Uterus (tissue), 4 donors: ENCODE measurements around the gene PLXND1. TPM values are rescaled to one million over a fixed set of nuclear protein-coding genes. Genes with fewer than 3 reads are reported as not detected.

Experiments
- DNase-seq, 2 donors: peaks; one replicate each; pipeline ENCODE4 v3.0.0-alpha.2; 2019 to 2020
- H3K27ac ChIP-seq, 2 donors: fragments of 200-600 bp; sonication (generic); 1 replicate in 1 of 2; 2 replicates in 1 of 2; pipeline ENCODE4 v1.5.1; 2016 to 2018
- H3K27me3 ChIP-seq, 2 donors: fragments of 200-600 bp; sonication (generic); one replicate each; pipeline ENCODE4 v1.5.1; 2018 to 2019; ENCODE audit warnings: control low read depth in 1 of 2
- H3K36me3 ChIP-seq, 2 donors: fragments of 200-600 bp; sonication (generic); one replicate each; pipeline ENCODE4 v1.5.1; 2019; ENCODE audit warnings: control low read depth in 1 of 2
- H3K4me1 ChIP-seq, 2 donors: fragments of 200-600 bp; sonication (generic); one replicate each; pipeline ENCODE4 v1.5.1; 2018 to 2019; ENCODE audit warnings: control low read depth in 1 of 2
- H3K4me3 ChIP-seq, 2 donors: fragments of 200-600 bp; sonication (generic); 1 replicate in 1 of 2; 2 replicates in 1 of 2; pipeline ENCODE4 v1.5.1; 2018 to 2019; ENCODE audit warnings: mild to moderate bottlenecking in 1 of 2
- H3K9me3 ChIP-seq, 2 donors: fragments of 200-600 bp; sonication (generic); one replicate each; pipeline ENCODE4 v1.5.1; 2019; ENCODE audit warnings: control low read depth in 1 of 2
- POLR2A ChIP-seq, 2 donors: fragments of 450-650 bp; IDR thresholded peaks; one replicate each; pipeline ENCODE4 v1.6.1; 2016; ENCODE audit warnings: antibody characterized with exemption in 2 of 2, mild to moderate bottlenecking in 1 of 2, moderate library complexity in 1 of 2
- intact Hi-C: fragments of 100-400 bp; cut with DNase I; formaldehyde crosslinking; loops from one replicate; pipeline ENCODE4 v1.15.1; 2023; ENCODE audit warnings: low total_unique reads
- total RNA-seq, 4 donors: library from RNA; depleted of rRNA in 3 of 4; stranded (reverse); fragments of >200 nt in 3 of 4; gene quantifications; one replicate each; pipeline versions ENCODE4 v1.1.0 to v1.2.4, GENCODE V29; 2014 to 2023
- TF ChIP-seq, protein P1 (sequence below), 4 experiments: fragments of 200-600 bp in 2 of 4; fragments of 450-650 bp in 2 of 4; sonication (generic) in 2 of 4; IDR thresholded peaks; one replicate each; pipeline ENCODE4 v1.5.1; 2016 to 2019; ENCODE audit warnings: antibody characterized with exemption in 4 of 4, mild to moderate bottlenecking in 2 of 4, moderate library complexity in 1 of 4
- donor health status: DM: yes; HTN: yes; CAD: no.

Gene PLXND1
- total RNA-seq, 4 donors from 2014 or later: 54.7 to 343 (median 121) TPM

DNA sequence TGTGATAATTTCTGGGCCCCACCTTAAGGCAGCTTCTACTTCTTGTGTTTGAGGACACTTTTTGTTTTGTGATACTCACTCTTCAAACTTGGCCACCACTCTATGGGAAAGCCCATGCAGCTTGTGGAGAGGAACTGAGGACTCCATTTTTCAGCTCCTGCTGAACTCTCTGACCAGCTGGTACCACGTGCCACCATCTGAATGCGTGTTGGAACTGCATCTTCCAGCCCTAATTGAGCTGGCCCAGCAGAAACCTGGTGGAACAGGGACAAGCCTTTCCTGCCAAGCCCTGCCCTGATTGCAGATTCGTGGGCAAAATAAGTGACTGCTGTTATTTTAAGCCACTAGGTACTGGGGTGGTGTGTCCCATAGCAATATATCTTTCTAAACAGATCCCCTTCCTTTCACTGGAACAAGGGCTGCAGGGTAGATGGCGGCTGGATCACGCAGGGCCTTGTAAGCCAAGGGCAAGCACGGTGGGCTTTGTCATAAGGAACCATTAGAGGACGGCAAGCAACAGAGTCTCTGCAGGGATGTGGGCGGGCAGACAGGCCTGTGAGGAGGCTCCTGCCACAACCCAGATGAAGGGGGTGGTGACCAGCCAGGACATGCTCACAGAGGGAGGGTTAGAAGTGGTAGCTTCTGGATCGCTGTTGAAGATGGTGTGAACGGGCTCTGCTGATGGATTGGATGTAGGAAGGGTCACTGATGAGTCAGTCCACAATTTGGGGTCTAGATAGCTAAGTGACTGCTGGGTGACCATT, 54.0 kb downstream of the PLXND1 start:
- Histone ChIP-seq H3K27me3 (no peaks in the 10 kb centered on the region), H3K36me3 (no peaks in the 10 kb centered on the region), H3K4me1 (peaks cover 0 to under 1% of the 10 kb centered on the region in 2 donors), H3K4me3 (no peak overlapping the region), H3K27ac (no peak overlapping the region), H3K9me3 (no peaks in the 10 kb centered on the region)
- no peak for DNase-seq
- TF ChIP-seq, protein P1, sequence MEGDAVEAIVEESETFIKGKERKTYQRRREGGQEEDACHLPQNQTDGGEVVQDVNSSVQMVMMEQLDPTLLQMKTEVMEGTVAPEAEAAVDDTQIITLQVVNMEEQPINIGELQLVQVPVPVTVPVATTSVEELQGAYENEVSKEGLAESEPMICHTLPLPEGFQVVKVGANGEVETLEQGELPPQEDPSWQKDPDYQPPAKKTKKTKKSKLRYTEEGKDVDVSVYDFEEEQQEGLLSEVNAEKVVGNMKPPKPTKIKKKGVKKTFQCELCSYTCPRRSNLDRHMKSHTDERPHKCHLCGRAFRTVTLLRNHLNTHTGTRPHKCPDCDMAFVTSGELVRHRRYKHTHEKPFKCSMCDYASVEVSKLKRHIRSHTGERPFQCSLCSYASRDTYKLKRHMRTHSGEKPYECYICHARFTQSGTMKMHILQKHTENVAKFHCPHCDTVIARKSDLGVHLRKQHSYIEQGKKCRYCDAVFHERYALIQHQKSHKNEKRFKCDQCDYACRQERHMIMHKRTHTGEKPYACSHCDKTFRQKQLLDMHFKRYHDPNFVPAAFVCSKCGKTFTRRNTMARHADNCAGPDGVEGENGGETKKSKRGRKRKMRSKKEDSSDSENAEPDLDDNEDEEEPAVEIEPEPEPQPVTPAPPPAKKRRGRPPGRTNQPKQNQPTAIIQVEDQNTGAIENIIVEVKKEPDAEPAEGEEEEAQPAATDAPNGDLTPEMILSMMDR (IDR thresholded peaks at IDR 0.05): no peak
- TF ChIP-seq POLR2A (IDR thresholded peaks at IDR 0.05): no peak
- intact Hi-C loops: no loop called here

DNA sequence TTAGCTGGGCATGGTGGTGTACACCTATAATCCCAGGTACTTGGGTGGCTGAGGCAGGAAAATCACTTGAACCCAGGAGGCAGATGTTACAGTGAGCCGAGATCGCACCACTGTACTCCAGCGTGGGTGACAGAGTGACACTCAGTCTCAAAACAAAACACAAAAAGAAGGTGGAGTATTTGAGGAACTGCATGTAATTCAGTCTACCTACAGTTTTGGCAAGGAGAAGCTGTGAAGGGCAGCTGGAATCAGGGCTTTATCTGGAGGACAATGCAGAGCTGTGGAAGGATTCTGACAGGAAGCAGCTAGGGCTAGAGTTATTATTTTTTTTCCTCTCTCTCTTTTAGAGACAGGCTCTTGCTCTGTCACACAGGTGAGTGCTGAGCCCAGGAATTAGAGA, 56.7 kb downstream of the PLXND1 start:
- no peak for TF ChIP-seq POLR2A (IDR thresholded peaks at IDR 0.05)
- TF ChIP-seq, protein P1 (IDR thresholded peaks at IDR 0.05): no peak
- no peak overlapping the region for H3K27ac ChIP-seq

DNA sequence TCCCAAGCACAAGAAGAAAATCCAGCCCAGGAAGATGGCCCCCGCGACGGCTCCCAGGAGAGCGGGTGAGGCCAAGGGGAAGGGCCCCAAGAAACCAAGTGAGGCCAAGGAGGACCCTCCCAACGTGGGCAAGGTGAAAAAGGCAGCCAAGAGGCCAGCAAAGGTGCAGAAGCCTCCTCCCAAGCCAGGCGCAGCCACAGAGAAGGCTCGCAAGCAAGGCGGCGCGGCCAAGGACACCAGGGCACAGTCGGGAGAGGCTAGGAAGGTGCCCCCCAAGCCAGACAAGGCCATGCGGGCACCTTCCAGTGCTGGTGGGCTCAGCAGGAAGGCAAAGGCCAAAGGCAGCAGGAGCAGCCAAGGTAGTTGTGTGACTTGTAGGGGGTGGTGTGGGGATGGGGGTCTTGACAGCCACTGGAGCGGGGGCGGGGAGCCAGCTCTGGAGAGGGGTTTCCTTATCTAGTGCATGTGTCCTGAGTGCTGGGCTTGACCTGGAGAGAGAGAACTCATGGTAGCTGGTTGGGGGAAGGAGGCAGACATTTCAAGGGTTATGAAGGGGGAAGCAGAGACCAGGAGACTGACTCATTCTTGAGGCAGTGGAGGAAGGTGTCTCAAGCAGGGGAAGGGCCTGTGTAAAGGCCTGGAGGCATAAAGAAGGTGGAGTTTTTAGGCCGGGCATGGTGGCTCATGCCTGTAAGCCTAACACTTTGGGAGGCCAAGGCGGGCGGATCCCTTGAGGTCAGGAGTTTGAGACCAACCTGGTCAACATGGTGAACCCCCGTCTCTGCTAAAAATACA, 57.3 kb downstream of the PLXND1 start:
- Histone ChIP-seq H3K9me3 (no peaks in the 10 kb centered on the region), H3K4me3 (no peak overlapping the region), H3K4me1 (no peaks in the 10 kb centered on the region), H3K36me3 (no peaks in the 10 kb centered on the region), H3K27me3 (no peaks in the 10 kb centered on the region), H3K27ac (no peak overlapping the region)
- TF ChIP-seq POLR2A (IDR thresholded peaks at IDR 0.05): no peak
- TF ChIP-seq, protein P1 (IDR thresholded peaks at IDR 0.05): no peak
- intact Hi-C loops: no loop called here
- DNase-seq: no peak

More for the DNA sequence above, 56.7 kb downstream of the PLXND1 start:
- no peaks in the 10 kb centered on the region for H3K9me3 ChIP-seq
- DNase-seq: no peak
- no peaks in the 10 kb centered on the region for H3K27me3 ChIP-seq
- H3K4me3 ChIP-seq: no peak overlapping the region
- no peaks in the 10 kb centered on the region for H3K4me1 ChIP-seq
- no peaks in the 10 kb centered on the region for H3K36me3 ChIP-seq
- intact Hi-C loops: no loop called here

DNA sequence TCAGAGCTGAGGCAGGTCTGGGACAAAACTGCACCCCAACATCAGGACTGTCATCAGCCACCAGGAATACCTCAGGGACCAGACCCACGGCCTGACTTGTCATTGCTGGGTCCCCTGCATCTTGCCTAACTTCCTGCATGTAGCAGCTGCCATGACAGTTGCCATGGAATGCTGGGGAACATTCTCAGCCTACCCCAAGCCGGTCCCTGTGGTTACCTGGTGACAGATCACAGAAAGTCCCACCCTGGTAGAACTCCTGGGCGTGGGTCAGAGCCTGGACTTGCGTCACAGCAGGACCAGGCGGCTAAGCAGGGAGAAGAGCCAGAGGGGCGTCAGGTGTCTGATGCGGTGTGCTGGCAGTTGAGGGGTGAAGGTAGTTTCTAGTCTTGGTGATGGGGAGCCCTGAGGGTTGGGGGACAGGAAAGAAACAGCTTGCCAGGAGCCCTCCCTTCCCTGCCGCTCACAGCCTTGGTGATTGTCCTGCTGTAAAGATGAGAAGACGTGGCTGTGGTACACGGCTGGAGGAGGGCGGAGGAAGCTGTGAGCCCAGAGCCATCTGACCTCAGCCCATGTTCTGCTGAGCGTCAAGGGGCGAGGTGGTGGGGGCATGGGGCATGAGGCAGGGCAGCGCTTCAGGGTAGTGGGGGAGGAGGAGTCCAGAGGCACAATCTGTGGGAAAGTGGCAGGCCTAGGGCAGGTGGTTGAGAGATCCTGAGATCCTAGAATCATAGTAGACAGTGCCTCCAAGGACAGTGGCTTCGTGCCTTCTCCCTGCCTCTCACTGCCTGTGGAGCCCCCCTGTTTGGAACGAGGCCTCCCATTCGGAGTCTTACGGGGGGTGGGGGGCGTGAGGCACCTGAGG, 58.1 kb downstream of the PLXND1 start:
- Histone ChIP-seq H3K36me3 (no peaks in the 10 kb centered on the region), H3K9me3 (no peaks in the 10 kb centered on the region), H3K27me3 (no peaks in the 10 kb centered on the region), H3K27ac (no peak overlapping the region), H3K4me3 (no peak overlapping the region), H3K4me1 (no peaks in the 10 kb centered on the region)
- DNase-seq: no peak
- TF ChIP-seq, protein P1 (IDR thresholded peaks at IDR 0.05): no peak
- no peak for TF ChIP-seq POLR2A (IDR thresholded peaks at IDR 0.05)
- intact Hi-C loops: no loop called here
